Renal pelvis (tissue), 4 donors: ENCODE data around the gene CIZ1. TPM values are rescaled to one million over a fixed set of nuclear protein-coding genes. Genes with fewer than 3 reads are reported as not detected.
"Not testable (repeated sequence)": the region's sequence is repeated elsewhere in the genome, so short reads cannot be mapped to it uniquely, and the experiment has no call there.

Experiments used
- DNase-seq: peaks from one replicate; pipeline ENCODE4 v3.0.0-alpha.2; 2013
- polyA plus RNA-seq, 3 donors: library from polyadenylated mRNA; unstranded; fragments of 120-200 nt; gene quantifications; one replicate each; pipeline ENCODE4 v1.2.1, GENCODE V29; 2013; ENCODE audit not compliant: insufficient read length in 3 of 3

CIZ1 gene
- polyA plus RNA-seq, 3 donors, result 125 to 146 (median 145) TPM

GRCh38 chr9:128149951-128150593 is 41.3 kb downstream of the CIZ1 start:
- no peak for DNase-seq

- no peak for DNase-seq
Observed at GRCh38 chr9:128149001-128149701, 42.2 kb downstream of the CIZ1 start, which contains the start of gene LCN2. Gene LCN2 (plus strand): TSS chr9:128149453. CDS start chr9:128149526, 73 bp downstream.

GRCh38 chr9:128148509-128149000 is 42.8 kb downstream of the CIZ1 start:
- no peak for DNase-seq

- no peak for DNase-seq
Observed at GRCh38 chr9:128146591-128147120, 44.7 kb downstream of the CIZ1 start.

GRCh38 chr9:128145951-128146351 is 45.4 kb downstream of the CIZ1 start:
- DNase-seq, result no peak

GRCh38 chr9:128145536-128145935 is 45.8 kb downstream of the CIZ1 start:
- DNase-seq, result peak; percentile 61

- DNase-seq, result no peak
Observed at GRCh38 chr9:128144239-128145181, 46.9 kb downstream of the CIZ1 start.

GRCh38 chr9:128143525-128144238 is 47.7 kb downstream of the CIZ1 start:
- DNase-seq, result no peak

GRCh38 chr9:128142596-128142995 is 48.8 kb downstream of the CIZ1 start:
- no peak for DNase-seq

GRCh38 chr9:128142061-128142460 is 49.3 kb downstream of the CIZ1 start:
- no peak for DNase-seq

- no peak for DNase-seq
Observed at GRCh38 chr9:128141604-128142003, 49.8 kb downstream of the CIZ1 start.

- no peak for DNase-seq
Observed at GRCh38 chr9:128139621-128140020, 51.8 kb downstream of the CIZ1 start.

- DNase-seq, result no peak
Observed at GRCh38 chr9:128138001-128138400, 53.4 kb downstream of the CIZ1 start.

GRCh38 chr9:128136816-128137793 is 54.3 kb downstream of the CIZ1 start:
- no peak for DNase-seq

GRCh38 chr9:128135561-128135960 is 55.8 kb downstream of the CIZ1 start:
- DNase-seq, result not testable (repeated sequence)

- not testable (repeated sequence) for DNase-seq
Observed at GRCh38 chr9:128132139-128132538, 59.2 kb downstream of the CIZ1 start.

- not testable (repeated sequence) for DNase-seq
Observed at GRCh38 chr9:128131346-128131745, 60.0 kb downstream of the CIZ1 start.

- DNase-seq, result not testable (repeated sequence)
Observed at GRCh38 chr9:128130651-128131050, 60.7 kb downstream of the CIZ1 start.

- not testable (repeated sequence) for DNase-seq
Observed at GRCh38 chr9:128129976-128130590, 61.3 kb downstream of the CIZ1 start.
